Ishikawa (cell line): ENCODE data around the gene ST8SIA2.

Experiments
- EP300 ChIP-seq: IDR thresholded peaks from 2 replicates; pipeline ENCODE4 v1.6.1; 2012; ENCODE audit warnings: borderline replicate concordance
- REST ChIP-seq: IDR thresholded peaks from 2 replicates; pipeline ENCODE4 v1.6.1; 2012; ENCODE audit warnings: low read depth, mild to moderate bottlenecking

DNA sequence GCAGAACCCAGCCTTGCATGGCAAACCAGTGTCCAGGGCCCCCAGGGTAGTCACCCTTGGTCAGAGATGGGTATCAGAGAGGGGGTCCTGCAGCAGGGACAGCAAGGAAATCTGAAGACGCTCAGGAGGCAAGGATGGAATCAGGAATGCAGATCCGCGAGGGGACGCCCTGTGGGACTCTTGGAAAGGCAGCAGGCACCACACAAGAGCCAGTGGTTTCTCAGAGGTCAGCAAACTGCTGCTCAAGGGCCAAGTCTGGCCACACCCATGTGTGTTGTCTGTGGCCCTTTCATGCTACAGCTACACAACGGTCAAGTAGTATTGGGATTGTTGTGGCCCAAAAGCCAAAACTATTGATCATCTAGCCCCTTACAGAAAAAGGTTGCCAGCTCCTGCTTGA lies 69.7 kb downstream of the ST8SIA2 start:
- no peak for TF ChIP-seq EP300
- no peak for TF ChIP-seq REST
